NCI-H345 treated with DMSO at 0.1 percent for 48 hours (cell line): ENCODE data around the gene NCOA5.

ENCODE experiments used
- DNase-seq: peaks from one replicate; lab custom pipeline; 2025; ENCODE audit not compliant: unreplicated experiment; lab: John Stamatoyannopoulos, UW

The NCOA5 gene

GRCh38 chr20:46020555-46020954 is 69.2 kb downstream of the NCOA5 start:
- no peak for DNase-seq

- DNase-seq = no peak
Observed at GRCh38 chr20:46018611-46019010, 71.2 kb downstream of the NCOA5 start.

- no peak for DNase-seq
Observed at GRCh38 chr20:46018112-46018511, 71.7 kb downstream of the NCOA5 start.

- DNase-seq = no peak
Observed at GRCh38 chr20:46017272-46017671, 72.5 kb downstream of the NCOA5 start.

- no peak for DNase-seq
Observed at GRCh38 chr20:46014517-46015396, 75.0 kb downstream of the NCOA5 start.

- DNase-seq = peak; percentile 77
Observed at GRCh38 chr20:46013829-46014516, 75.8 kb downstream of the NCOA5 start.

GRCh38 chr20:46013322-46013828 is 76.4 kb downstream of the NCOA5 start:
- no peak for DNase-seq

GRCh38 chr20:46012921-46013320 is 76.8 kb downstream of the NCOA5 start:
- no peak for DNase-seq

- no peak for DNase-seq
Observed at GRCh38 chr20:46011631-46012482, 77.9 kb downstream of the NCOA5 start.
